AG08396 (cell line): ENCODE results near the gene DLG4.

ENCODE experiments used
- DNase-seq: peaks from one replicate; pipeline ENCODE4 v3.0.0; 2012; ENCODE audit warnings: low spot score, mixed read lengths

The DLG4 gene

DNA sequence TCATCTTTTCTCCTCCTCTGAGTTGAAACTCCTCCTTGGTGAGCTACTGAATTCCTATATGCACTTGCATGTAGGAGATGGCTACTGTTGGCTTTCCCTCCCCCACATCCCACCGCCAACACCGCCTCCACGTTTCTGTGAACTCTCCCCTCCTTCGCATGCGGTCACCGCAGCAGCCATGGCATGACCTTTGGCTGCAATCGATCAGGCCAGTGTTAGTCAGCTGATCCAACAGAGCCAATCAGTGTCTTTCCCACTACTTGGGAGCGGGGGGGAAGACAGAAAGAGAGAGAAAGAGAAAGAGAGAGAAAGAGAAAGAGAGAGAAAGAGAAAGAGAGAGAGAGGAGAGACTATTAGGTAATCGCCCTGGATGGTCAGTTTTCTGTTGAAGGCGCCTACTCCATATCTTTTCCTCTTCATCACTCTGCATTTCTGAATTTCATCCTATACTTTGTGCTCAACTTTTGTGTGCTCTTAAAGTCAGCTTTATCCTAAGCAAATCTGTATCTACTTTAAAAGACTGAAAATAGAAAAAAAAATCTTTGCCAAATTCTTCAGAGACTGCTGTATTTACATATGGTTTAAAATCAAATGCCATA lies 63.2 kb downstream of the DLG4 start:
- no peak for DNase-seq

GRCh38 chr17:7147772-7148171 lies 71.9 kb downstream of the DLG4 start:
- no peak for DNase-seq

DNA sequence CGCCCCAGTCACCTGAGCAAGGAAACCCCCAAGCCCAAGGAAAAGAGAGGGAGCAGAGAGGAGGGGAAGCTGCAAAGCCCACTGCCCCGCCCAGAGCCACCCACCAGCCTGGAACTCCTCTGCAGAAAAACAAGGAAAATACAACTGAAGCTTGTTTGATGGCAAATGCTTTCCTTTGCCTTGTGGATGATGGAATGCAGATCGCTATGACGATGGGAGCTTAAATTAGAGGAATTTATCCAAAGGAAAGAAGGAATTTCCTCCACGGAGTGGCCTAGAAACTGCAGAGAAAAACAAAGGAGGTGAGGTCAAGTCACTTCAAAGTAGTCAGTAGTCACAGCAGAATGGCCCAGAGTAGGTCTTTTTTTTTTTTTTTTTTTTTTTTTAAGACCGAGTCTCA lies 73.5 kb downstream of the DLG4 start:
- DNase-seq, result no peak

- no peak for DNase-seq
Observed at GRCh38 chr17:7144213-7144612, 75.4 kb downstream of the DLG4 start.

- no peak for DNase-seq
Observed at GRCh38 chr17:7141824-7142223, 77.8 kb downstream of the DLG4 start.

GRCh38 chr17:7139400-7139799 lies 80.2 kb downstream of the DLG4 start:
- no peak for DNase-seq

GRCh38 chr17:7138800-7139381 lies 80.7 kb downstream of the DLG4 start:
- DNase-seq, result no peak

DNA sequence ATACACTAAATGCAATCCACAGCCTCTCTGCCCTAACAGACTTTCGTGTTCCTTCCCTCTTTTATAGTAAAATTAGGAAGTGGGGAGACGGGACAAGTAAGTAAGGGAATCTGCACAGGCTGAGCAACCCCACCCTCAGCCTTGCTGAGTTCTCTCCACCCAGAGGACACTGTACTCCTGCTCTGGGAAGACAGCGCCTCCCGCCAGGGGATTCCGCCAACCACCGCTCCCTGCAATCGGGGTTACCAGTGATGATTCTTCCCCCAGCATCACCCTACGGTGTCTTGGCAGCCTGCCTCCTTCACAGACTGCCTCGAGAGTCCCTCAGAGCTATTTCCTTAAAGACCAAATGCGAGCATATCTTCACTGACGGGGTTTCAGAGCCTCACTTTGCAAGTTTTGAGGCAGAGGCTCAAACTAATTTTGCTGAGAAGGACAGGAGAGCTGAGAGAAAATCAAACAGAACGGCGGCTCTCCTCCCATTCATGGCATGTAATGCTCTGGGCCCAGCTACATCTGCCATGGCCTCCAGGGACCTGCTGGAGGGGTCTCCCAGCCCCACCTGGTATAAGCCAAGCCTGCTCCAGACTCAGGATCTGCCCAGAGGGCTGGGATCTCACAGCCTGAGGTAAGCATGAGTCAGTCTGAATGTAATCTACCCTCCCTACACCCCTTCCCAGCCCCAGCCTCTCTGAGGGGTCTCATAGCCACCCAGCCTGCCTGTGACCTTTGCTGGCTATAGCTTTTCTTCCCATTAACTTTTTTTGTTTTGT lies 82.3 kb downstream of the DLG4 start:
- DNase-seq, result no peak
